GM18526 (cell line): ENCODE data around the gene SNCB.

ENCODE experiments used
- POLR2A ChIP-seq: IDR thresholded peaks from 3 replicates; pipeline ENCODE4 v1.6.1; 2011; ENCODE audit not compliant: insufficient read length; ENCODE audit errors: extremely low read depth

SNCB gene

GRCh38 chr5:176629853-176630680, at the start of gene SNCB, which contains the start of gene EIF4E1B:
TSS of gene SNCB (minus strand) at chr5:176630534. CDS start at chr5:176629654, 880 bp downstream.
TSS of gene EIF4E1B (plus strand) at chr5:176630675. CDS start at chr5:176642788, 12,113 bp downstream.
- TF ChIP-seq POLR2A: no peak

DNA sequence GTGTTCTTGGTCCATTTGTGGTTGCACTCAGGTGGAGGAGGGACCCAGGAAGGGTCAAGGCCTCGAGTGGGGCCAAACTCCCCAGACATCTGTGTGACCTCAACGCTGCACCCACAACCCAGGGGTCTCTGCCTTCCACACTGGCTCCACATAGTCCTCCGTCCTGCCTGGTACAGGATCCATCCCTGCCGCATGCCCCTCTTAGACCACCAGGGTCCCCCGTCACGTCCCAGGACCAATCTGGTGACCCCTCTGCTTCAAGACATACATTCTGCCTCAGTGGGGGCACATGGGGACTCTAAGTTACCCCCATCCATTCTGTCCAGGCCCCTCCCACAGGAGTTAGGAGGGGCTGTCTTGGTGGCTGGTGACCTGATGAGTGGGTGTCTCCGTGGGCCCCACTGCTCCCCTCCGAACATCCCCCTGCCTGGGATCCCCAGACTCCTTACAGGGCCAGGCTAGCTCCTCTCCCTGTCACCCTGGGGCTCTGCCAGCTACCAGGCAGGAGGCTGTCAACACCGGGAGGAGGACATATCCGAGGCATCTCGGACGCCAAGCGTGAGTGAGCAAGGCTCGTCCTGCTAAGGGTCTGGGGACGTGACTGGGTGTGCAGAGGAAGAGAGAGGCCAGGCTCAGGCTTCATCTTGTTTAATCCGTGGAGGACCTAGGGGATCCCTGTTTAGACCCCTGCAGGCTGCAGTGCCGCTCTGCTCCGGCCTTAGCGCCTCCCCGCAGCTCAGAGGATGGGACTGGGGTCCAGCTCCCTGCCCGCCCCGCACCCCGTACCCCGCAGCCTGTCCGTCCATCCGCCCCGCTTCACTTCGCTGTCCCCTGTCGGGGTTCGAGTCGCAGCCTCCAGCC, 49.3 kb upstream of the SNCB start:
- TF ChIP-seq POLR2A: no peak

- no peak for TF ChIP-seq POLR2A
Observed at GRCh38 chr5:176678584-176678983, 48.2 kb upstream of the SNCB start.

GRCh38 chr5:176677209-176677939, 47.0 kb upstream of the SNCB start:
- no peak for TF ChIP-seq POLR2A

- TF ChIP-seq POLR2A: no peak
Observed at GRCh38 chr5:176676361-176676824, 46.1 kb upstream of the SNCB start.

DNA sequence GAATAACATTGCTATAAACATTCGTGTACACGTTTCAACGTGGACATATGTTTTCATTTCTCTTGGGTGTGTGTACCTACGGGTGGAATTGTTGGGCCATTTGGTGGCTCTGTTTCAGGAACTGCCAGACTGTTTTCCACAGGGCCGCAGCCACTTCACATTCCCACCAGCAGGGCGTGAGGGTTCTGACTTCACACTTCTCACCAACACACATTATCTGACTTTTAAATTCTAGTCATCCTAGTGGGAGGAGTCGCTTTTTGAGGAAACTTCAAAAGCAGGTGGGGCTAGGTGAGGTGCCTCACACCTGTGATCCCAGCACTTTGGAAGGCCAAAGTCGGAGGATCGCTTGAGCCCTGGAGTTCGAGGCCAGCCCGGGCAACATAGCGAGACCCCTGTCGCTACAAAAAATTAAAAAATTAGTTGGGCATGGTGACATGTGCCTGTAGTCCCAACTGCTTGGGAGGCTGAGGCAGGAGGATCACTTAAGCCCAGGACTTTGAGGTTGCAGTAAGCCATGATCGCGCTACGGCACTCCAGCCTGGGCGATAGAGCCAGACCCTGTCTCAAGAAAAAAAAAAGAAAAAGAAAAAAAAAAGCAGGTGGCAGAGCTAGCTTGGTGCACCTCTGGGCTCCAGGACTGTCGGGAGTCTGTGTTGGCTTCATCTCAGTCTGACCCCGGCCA, 45.5 kb upstream of the SNCB start:
- TF ChIP-seq POLR2A: no peak

GRCh38 chr5:176674799-176675198, 44.5 kb upstream of the SNCB start:
- no peak for TF ChIP-seq POLR2A

GRCh38 chr5:176673651-176674583, 43.6 kb upstream of the SNCB start:
- no peak for TF ChIP-seq POLR2A

DNA sequence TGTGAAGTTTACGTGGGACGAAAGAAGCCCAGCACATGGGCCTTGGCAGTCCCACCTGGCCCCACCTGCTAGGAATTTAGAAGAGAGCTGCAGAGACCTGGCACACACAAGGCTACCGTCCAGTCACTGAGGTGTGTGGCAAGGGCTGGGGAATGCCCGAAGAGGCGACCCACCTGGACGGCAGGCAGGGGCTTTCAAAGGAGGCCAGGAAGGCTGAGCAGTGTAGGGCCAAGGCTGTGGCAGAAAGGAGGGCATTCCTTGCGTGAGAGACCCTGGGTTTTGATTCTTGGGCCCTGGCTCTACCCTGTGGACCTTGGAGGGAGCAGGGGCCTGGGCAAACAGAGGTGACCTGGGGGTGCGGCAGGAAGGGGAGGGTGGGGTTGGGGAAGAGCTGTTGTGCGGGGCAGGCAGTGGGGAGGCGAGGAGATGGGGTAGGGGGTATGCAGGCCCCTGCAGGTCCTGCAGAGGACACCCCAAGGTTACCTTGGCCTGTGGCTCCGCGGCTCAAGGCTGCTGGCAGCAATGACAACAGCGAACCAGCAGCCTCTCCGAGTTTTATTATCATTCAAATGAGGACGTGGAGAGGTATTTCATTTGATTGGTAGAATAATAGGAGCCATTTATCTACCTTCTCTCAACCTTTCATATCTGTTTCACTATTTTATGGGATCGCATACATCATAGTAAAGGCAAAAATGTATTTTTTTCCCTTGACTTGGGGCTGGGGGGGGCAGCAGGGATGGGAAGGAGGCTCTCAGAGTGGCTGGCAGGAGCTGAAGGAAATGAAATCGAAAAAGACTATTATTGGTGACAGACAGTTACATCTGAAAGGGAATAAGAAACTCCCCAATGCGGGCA, 41.8 kb upstream of the SNCB start:
- no peak for TF ChIP-seq POLR2A

GRCh38 chr5:176671399-176671798, 41.1 kb upstream of the SNCB start:
- no peak for TF ChIP-seq POLR2A

DNA sequence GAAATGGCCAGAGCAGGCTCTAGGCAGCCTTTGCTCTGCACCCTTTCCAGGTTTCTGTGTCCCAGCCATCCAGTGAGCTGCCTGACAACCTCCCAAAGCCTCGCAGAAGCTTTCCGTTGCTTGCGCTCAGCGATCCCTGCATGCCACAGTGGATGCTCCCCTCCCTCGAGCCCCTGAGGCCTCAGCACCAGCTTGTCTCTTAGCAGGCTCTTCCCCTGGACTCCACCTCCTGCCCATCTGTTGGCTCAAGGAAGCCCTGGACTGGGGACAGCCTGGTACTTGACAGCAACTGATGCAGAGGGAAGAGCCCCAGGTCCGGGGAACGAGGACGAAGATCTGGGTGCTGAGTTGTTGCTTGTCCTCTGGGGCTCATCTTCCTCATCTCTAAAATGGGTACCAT, 40.1 kb upstream of the SNCB start:
- no peak for TF ChIP-seq POLR2A

- no peak for TF ChIP-seq POLR2A
Observed at GRCh38 chr5:176667637-176668036, 37.3 kb upstream of the SNCB start.

GRCh38 chr5:176665517-176665916, 35.2 kb upstream of the SNCB start:
- TF ChIP-seq POLR2A: no peak
